Hepatocyte (in vitro differentiated cells): Measurements from ENCODE around the gene TRIML2.

Experiments used
- EZH2phosphoT487 ChIP-seq: fragments of 200-600 bp; sonication (generic); IDR thresholded peaks from one replicate; pipeline ENCODE4 v1.6.1; 2018; ENCODE audit warnings: antibody characterized with exemption, mild to moderate bottlenecking, low read depth, moderate library complexity; ENCODE audit not compliant: unreplicated experiment, severe bottlenecking
- TF ChIP-seq, protein P1 (sequence below): fragments of 200-600 bp; sonication (generic); IDR thresholded peaks from 2 replicates; pipeline ENCODE4 v1.5.1; 2016; ENCODE audit warnings: antibody characterized with exemption, mild to moderate bottlenecking; ENCODE audit not compliant: poor library complexity

DNA sequence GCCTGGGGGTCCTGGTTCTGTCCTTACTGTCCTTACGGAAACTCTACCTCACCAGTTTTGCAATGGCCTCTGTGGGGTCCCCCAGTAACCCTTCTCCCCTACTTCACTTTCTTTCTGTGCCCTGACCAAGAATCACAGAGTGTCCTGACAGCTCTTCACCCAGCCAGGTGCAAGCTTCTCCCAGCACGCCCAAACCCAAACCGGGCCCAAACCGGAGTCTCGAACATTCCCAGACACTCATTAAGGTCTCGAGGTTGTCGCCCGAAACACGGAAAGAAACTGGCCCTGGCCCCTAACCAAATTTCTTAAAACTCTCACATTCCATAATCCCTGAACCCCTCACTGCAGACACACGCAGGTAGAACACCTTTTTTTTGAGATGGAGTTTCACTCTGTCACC, 48.9 kb upstream of the TRIML2 start:
- TF ChIP-seq, protein P1, sequence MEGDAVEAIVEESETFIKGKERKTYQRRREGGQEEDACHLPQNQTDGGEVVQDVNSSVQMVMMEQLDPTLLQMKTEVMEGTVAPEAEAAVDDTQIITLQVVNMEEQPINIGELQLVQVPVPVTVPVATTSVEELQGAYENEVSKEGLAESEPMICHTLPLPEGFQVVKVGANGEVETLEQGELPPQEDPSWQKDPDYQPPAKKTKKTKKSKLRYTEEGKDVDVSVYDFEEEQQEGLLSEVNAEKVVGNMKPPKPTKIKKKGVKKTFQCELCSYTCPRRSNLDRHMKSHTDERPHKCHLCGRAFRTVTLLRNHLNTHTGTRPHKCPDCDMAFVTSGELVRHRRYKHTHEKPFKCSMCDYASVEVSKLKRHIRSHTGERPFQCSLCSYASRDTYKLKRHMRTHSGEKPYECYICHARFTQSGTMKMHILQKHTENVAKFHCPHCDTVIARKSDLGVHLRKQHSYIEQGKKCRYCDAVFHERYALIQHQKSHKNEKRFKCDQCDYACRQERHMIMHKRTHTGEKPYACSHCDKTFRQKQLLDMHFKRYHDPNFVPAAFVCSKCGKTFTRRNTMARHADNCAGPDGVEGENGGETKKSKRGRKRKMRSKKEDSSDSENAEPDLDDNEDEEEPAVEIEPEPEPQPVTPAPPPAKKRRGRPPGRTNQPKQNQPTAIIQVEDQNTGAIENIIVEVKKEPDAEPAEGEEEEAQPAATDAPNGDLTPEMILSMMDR = no peak
- TF ChIP-seq EZH2phosphoT487 = no peak
